Mononuclear cell (primary cell): Measurements from ENCODE around the gene PLD4. TPM values are rescaled to one million over a fixed set of nuclear protein-coding genes. Genes with fewer than 3 reads are reported as not detected.

Source experiments
- H3K27me3 ChIP-seq: 2 replicates; pipeline ENCODE4 v1.6.0; 2011; ENCODE audit warnings: low read length, control low read depth; ENCODE audit not compliant: insufficient read depth
- H3K4me1 ChIP-seq: 2 replicates; pipeline ENCODE4 v1.5.1; 2011; ENCODE audit warnings: mild to moderate bottlenecking, low read length, control low read depth; ENCODE audit not compliant: insufficient read depth
- H3K4me3 ChIP-seq: 2 replicates; pipeline ENCODE4 v1.5.1; 2011; ENCODE audit warnings: mild to moderate bottlenecking, low read length, moderate library complexity
- H3K9me3 ChIP-seq: 2 replicates; pipeline ENCODE4 v1.5.1; 2011; ENCODE audit warnings: low read depth, mild to moderate bottlenecking, control low read depth, low read length
- total RNA-seq: library from RNA; depleted of rRNA; stranded (reverse); fragments of >200 nt; gene quantifications from one replicate; pipeline ENCODE4 v1.2.3, GENCODE V29; 2012

PLD4 gene
- total RNA-seq, 1 donor = 15.3 TPM

GRCh38 chr14:104973135-104973384, 48.4 kb downstream of the PLD4 start:
- Histone ChIP-seq H3K27me3 (peaks cover 18% of the 10 kb centered on the region), H3K4me3 (no peak overlapping the region), H3K4me1 (peaks cover 8% of the 10 kb centered on the region), H3K9me3 (no peaks in the 10 kb centered on the region)

GRCh38 chr14:104973385-104974145, 48.9 kb downstream of the PLD4 start:
- H3K4me1 ChIP-seq = peaks cover 8% of the 10 kb centered on the region
- H3K27me3 ChIP-seq = peaks cover 17% of the 10 kb centered on the region
- no peaks in the 10 kb centered on the region for H3K9me3 ChIP-seq
- H3K4me3 ChIP-seq = no peak overlapping the region

- Histone ChIP-seq H3K4me3 (no peak overlapping the region), H3K27me3 (peaks cover 23% of the 10 kb centered on the region), H3K9me3 (no peaks in the 10 kb centered on the region), H3K4me1 (peaks cover 8% of the 10 kb centered on the region)
These were observed 49.5 kb downstream of the PLD4 start for GRCh38 chr14:104974146-104974541.

GRCh38 chr14:104974665-104975390, 50.1 kb downstream of the PLD4 start:
- H3K9me3 ChIP-seq = no peaks in the 10 kb centered on the region
- H3K27me3 ChIP-seq = peaks cover 24% of the 10 kb centered on the region
- no peak overlapping the region for H3K4me3 ChIP-seq
- H3K4me1 ChIP-seq = peaks cover 8% of the 10 kb centered on the region

- Histone ChIP-seq H3K4me3 (no peak overlapping the region), H3K27me3 (peaks cover 24% of the 10 kb centered on the region), H3K4me1 (peaks cover 8% of the 10 kb centered on the region), H3K9me3 (no peaks in the 10 kb centered on the region)
These were observed 51.0 kb downstream of the PLD4 start for GRCh38 chr14:104975481-104976197.

- H3K4me3 ChIP-seq = no peak overlapping the region
- H3K4me1 ChIP-seq = peaks cover 8% of the 10 kb centered on the region
- H3K27me3 ChIP-seq = peaks cover 24% of the 10 kb centered on the region
- H3K9me3 ChIP-seq = no peaks in the 10 kb centered on the region
These were observed 51.7 kb downstream of the PLD4 start for GRCh38 chr14:104976198-104977007.

- H3K4me1 ChIP-seq = peaks cover 8% of the 10 kb centered on the region
- H3K9me3 ChIP-seq = no peaks in the 10 kb centered on the region
- peaks cover 24% of the 10 kb centered on the region for H3K27me3 ChIP-seq
- no peak overlapping the region for H3K4me3 ChIP-seq
These were observed 52.5 kb downstream of the PLD4 start for GRCh38 chr14:104977008-104977680.

- Histone ChIP-seq H3K9me3 (no peaks in the 10 kb centered on the region), H3K4me3 (no peak within 1 kb of the TSS), H3K27me3 (peaks cover 24% of the 10 kb centered on the region), H3K4me1 (peaks cover 8% of the 10 kb centered on the region)
These were observed 53.3 kb downstream of the PLD4 start, which contains the start of gene AHNAK2 for GRCh38 chr14:104977681-104978653. Gene AHNAK2 (minus strand): TSS chr14:104978374. CDS start chr14:104978237, 137 bp downstream.

GRCh38 chr14:104978746-104979691, 54.3 kb downstream of the PLD4 start:
- Histone ChIP-seq H3K4me1 (peaks cover 8% of the 10 kb centered on the region), H3K9me3 (no peaks in the 10 kb centered on the region), H3K27me3 (peaks cover 24% of the 10 kb centered on the region), H3K4me3 (no peak overlapping the region)

- Histone ChIP-seq H3K9me3 (no peaks in the 10 kb centered on the region), H3K4me1 (peaks cover 8% of the 10 kb centered on the region), H3K4me3 (no peak overlapping the region), H3K27me3 (peaks cover 24% of the 10 kb centered on the region)
These were observed 55.3 kb downstream of the PLD4 start for GRCh38 chr14:104979758-104980610.

- Histone ChIP-seq H3K4me3 (no peak overlapping the region), H3K9me3 (no peaks in the 10 kb centered on the region), H3K4me1 (peaks cover 9% of the 10 kb centered on the region), H3K27me3 (peaks cover 24% of the 10 kb centered on the region)
These were observed 56.2 kb downstream of the PLD4 start for GRCh38 chr14:104980611-104981531.
